Breast epithelium (tissue), 3 donors: Measurements from ENCODE around the gene GATM.

Experiments
- POLR2AphosphoS5 ChIP-seq, 3 donors: sonication (generic); formaldehyde crosslinking; IDR thresholded peaks; one replicate each; pipeline ENCODE4 v1.6.1; 2017; ENCODE audit warnings: antibody characterized with exemption in 3 of 3
- TF ChIP-seq, protein P1 (sequence below), 3 donors: fragments of 450-650 bp; IDR thresholded peaks; one replicate each; pipeline ENCODE4 v1.5.1; 2016 to 2017; ENCODE audit warnings: antibody characterized with exemption in 3 of 3, mild to moderate bottlenecking in 3 of 3, moderate library complexity in 3 of 3

DNA sequence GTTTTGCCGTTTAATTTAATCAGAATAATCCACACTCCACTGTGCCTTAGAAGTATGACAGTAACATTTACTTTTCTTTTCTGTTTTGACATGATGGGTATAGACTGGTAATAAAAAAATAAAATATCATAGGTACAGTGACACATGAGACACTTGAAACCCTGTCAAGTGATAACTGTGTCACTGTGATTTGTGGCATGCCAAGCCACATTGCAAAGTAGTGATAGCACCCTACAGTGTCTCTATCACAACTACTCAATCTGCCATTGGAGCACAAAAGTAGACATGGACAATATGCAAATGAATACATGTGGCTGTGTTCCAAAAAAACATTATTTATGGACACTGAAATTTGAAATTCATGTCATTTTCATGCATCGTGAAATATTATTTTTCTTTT is 22.5 kb downstream of the GATM start:
- no peak for TF ChIP-seq POLR2AphosphoS5 (IDR thresholded peaks at IDR 0.05)
- TF ChIP-seq, protein P1, sequence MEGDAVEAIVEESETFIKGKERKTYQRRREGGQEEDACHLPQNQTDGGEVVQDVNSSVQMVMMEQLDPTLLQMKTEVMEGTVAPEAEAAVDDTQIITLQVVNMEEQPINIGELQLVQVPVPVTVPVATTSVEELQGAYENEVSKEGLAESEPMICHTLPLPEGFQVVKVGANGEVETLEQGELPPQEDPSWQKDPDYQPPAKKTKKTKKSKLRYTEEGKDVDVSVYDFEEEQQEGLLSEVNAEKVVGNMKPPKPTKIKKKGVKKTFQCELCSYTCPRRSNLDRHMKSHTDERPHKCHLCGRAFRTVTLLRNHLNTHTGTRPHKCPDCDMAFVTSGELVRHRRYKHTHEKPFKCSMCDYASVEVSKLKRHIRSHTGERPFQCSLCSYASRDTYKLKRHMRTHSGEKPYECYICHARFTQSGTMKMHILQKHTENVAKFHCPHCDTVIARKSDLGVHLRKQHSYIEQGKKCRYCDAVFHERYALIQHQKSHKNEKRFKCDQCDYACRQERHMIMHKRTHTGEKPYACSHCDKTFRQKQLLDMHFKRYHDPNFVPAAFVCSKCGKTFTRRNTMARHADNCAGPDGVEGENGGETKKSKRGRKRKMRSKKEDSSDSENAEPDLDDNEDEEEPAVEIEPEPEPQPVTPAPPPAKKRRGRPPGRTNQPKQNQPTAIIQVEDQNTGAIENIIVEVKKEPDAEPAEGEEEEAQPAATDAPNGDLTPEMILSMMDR (IDR thresholded peaks at IDR 0.05): no peak
